ENCODE data around the gene CAPN9.

GRCh38 chr1:230816018-230816417 lies 68.8 kb downstream of the CAPN9 start:
- TF ChIP-seq PAX5 (IDR thresholded peaks at IDR 0.05; ENCODE audit: insufficient read depth, low read length, severe bottlenecking): no peak
- no peak for TF ChIP-seq POLR2A (IDR thresholded peaks at IDR 0.05; ENCODE audit: low read depth, low read length)

Measured in GM12891 (cell line).